ENCODE data around the gene C7orf33.

GRCh38 chr7:148650232-148650858, 59.8 kb downstream of the C7orf33 start:
- TF ChIP-seq EP300 (IDR thresholded peaks at IDR 0.05) (no peak), MYC (IDR thresholded peaks at IDR 0.05; ENCODE audit: borderline replicate concordance, low read length) (no peak), ZFP36 (IDR thresholded peaks at IDR 0.05; ENCODE audit: borderline replicate concordance, partially characterized antibody) (no peak), RFX5 (IDR thresholded peaks at IDR 0.05) (no peak)

Data from A549 (cell line).